HepG2 (cell line): ENCODE data around the gene UCK2. TPM values are rescaled to one million over a fixed set of nuclear protein-coding genes. Genes with fewer than 3 reads are reported as not detected.

Experiments
- ATAC-seq: fragments of 200-7000 bp; cut with Tn5 transposase; 3 replicates; pipeline ENCODE4 v1.9.1; 2020; ENCODE audit warnings: mild to moderate bottlenecking, moderate library complexity
- BruUV-seq: library from RNA; stranded (reverse); fragments of 400-500 nt; replicated peaks from 2 replicates; lab custom pipeline; 2021; lab: Mats Ljungman, UMichigan
- CTCF ChIA-PET: fragments of 300-600 bp; formaldehyde crosslinking; extraction: SDS; loops from one replicate; lab custom pipeline; 2021; ENCODE audit warnings: low total read pairs, inconsistent platforms, low intra/inter-chr PET ratio; lab: Yijun Ruan, JAX
- POLR2A ChIA-PET: fragments of 350-600 bp; sonication (Branson Sonifier 250); formaldehyde crosslinking; loops from one replicate; lab custom pipeline; 2020; ENCODE audit warnings: antibody characterized with exemption, inconsistent platforms; lab: Yijun Ruan, JAX
- DNase-seq: peaks from one replicate; pipeline ENCODE4 v3.0.0-alpha.2; 2015; ENCODE audit warnings: low spot score
- FAIRE-seq: peaks from 3 replicates; lab custom pipeline; 2011; peaks lifted over from hg19 to GRCh38; lab: Jason Lieb, UNC
- H2AFZ ChIP-seq: one replicate; pipeline ENCODE4 v1.6.1; 2011; ENCODE audit warnings: low read length, inconsistent platforms
- H3K27ac ChIP-seq: fragments of 300-600 bp; 3 replicates; pipeline ENCODE4 v1.8.0; 2011; ENCODE audit warnings: mixed run types, mild to moderate bottlenecking, mixed read lengths, low read length, inconsistent platforms; ENCODE audit not compliant: insufficient read depth; ENCODE audit errors: extremely low read length
- H3K27me3 ChIP-seq, 2 experiments: fragments of 200-600 bp in 1 of 2; 2 replicates in 1 of 2; 3 replicates in 1 of 2; pipeline versions ENCODE4 v1.6.0 to v1.8.0; 2011; ENCODE audit warnings: low read length in 2 of 2, mild to moderate bottlenecking in 2 of 2, moderate library complexity in 2 of 2, inconsistent platforms in 1 of 2; ENCODE audit not compliant: insufficient read depth in 2 of 2, control insufficient read depth in 1 of 2
- H3K36me3 ChIP-seq, 2 experiments: fragments of 200-600 bp in 1 of 2; replicated peaks in 1 of 2; 2 replicates in 1 of 2; 3 replicates in 1 of 2; pipeline versions ENCODE4 v1.5.1 to v1.8.0; 2011; ENCODE audit warnings: low read length in 2 of 2, inconsistent platforms in 1 of 2; ENCODE audit not compliant: insufficient read depth in 2 of 2, control insufficient read depth in 1 of 2
- H3K4me1 ChIP-seq: 2 replicates; pipeline ENCODE4 v1.5.1; 2012; ENCODE audit warnings: low read length, inconsistent platforms; ENCODE audit not compliant: insufficient read depth
- H3K4me2 ChIP-seq: 2 replicates; pipeline ENCODE4 v1.6.0; 2011; ENCODE audit warnings: low read depth, low read length, inconsistent platforms
- H3K4me3 ChIP-seq, 3 experiments: fragments of 200-600 bp in 1 of 3; sonication (generic), shearing (Covaris generic) in 1 of 3; replicated peaks in 1 of 3; 2 replicates each; pipeline ENCODE4 v1.5.1; 2011 to 2016; ENCODE audit warnings: low read length in 3 of 3, inconsistent platforms in 2 of 3, low read depth in 2 of 3, mild to moderate bottlenecking in 2 of 3, control low read depth in 1 of 3, mixed read lengths in 1 of 3; ENCODE audit not compliant: insufficient read depth in 1 of 3
- H3K79me2 ChIP-seq: one replicate; pipeline ENCODE4 v1.6.1; 2011; ENCODE audit warnings: low read length, inconsistent platforms; ENCODE audit not compliant: insufficient read depth
- H3K9ac ChIP-seq: 2 replicates; pipeline ENCODE4 v1.6.0; 2011; ENCODE audit warnings: mild to moderate bottlenecking, low read depth, low read length, inconsistent platforms; ENCODE audit not compliant: insufficient read depth
- H3K9me3 ChIP-seq: 2 replicates; pipeline ENCODE4 v1.5.1; 2012; ENCODE audit warnings: mild to moderate bottlenecking, low read length
- H4K20me1 ChIP-seq: 2 replicates; pipeline ENCODE4 v1.6.0; 2011; ENCODE audit warnings: inconsistent platforms, mild to moderate bottlenecking, low read length, moderate library complexity; ENCODE audit not compliant: insufficient read depth
- EED ChIP-seq: sonication (generic); formaldehyde crosslinking; IDR thresholded peaks from 2 replicates; pipeline ENCODE4 v1.5.0; 2020; ENCODE audit warnings: mild to moderate bottlenecking, missing genetic modification reagents
- KDM1A ChIP-seq: IDR thresholded peaks from 2 replicates; pipeline ENCODE4 v1.6.1; 2016; ENCODE audit warnings: missing compliant biosample characterization
- KDM2A ChIP-seq: sonication (generic); formaldehyde crosslinking; IDR thresholded peaks from 2 replicates; pipeline ENCODE4 v1.4.0; 2020; ENCODE audit warnings: low read depth, missing genetic modification reagents, borderline replicate concordance
- MAFG ChIP-seq: sonication (generic); formaldehyde crosslinking; IDR thresholded peaks from 2 replicates; pipeline ENCODE4 v1.5.1; 2020; ENCODE audit warnings: mild to moderate bottlenecking, missing genetic modification reagents
- MBNL3 ChIP-seq: fragments of 250-450 bp; sonication (Bioruptor Pico); conservative IDR thresholded peaks from 2 replicates; pipeline ENCODE4 v1.8.0; 2022; ENCODE audit warnings: mild to moderate bottlenecking, inconsistent platforms
- NR2F6 ChIP-seq, 2 experiments: IDR thresholded peaks; 2 replicates each; pipeline ENCODE4 v1.6.1; 2016; ENCODE audit warnings: antibody characterized with exemption in 1 of 2, mild to moderate bottlenecking in 1 of 2
- RARG ChIP-seq: sonication (generic); formaldehyde crosslinking; IDR thresholded peaks from 2 replicates; pipeline ENCODE4 v1.4.0; 2020; ENCODE audit warnings: low read depth, mild to moderate bottlenecking, missing genetic modification reagents
- SKI ChIP-seq: fragments of 450-650 bp; IDR thresholded peaks from one replicate; pipeline ENCODE4 v1.6.1; 2018; ENCODE audit warnings: mild to moderate bottlenecking; ENCODE audit not compliant: partially characterized antibody
- ZBTB38 ChIP-seq: sonication (generic); formaldehyde crosslinking; IDR thresholded peaks from 2 replicates; pipeline ENCODE4 v1.5.1; 2020; ENCODE audit warnings: mild to moderate bottlenecking, missing genetic modification reagents
- ZBTB7A ChIP-seq: sonication (generic); formaldehyde crosslinking; IDR thresholded peaks from 2 replicates; pipeline ENCODE4 v1.8.0; 2022; ENCODE audit warnings: mild to moderate bottlenecking, missing genetic modification reagents
- ZNF251 ChIP-seq: sonication (generic); formaldehyde crosslinking; IDR thresholded peaks from 2 replicates; pipeline ENCODE4 v1.9.0; 2021; ENCODE audit warnings: mild to moderate bottlenecking, missing genetic modification reagents
- ZNF737 ChIP-seq: sonication (generic); formaldehyde crosslinking; IDR thresholded peaks from 2 replicates; pipeline ENCODE4 v1.5.0; 2020; ENCODE audit warnings: missing genetic modification reagents, mild to moderate bottlenecking, borderline replicate concordance
- ZSCAN20 ChIP-seq: sonication (generic); formaldehyde crosslinking; IDR thresholded peaks from 2 replicates; pipeline ENCODE4 v1.4.0; 2020; ENCODE audit warnings: missing genetic modification reagents, mild to moderate bottlenecking, borderline replicate concordance
- WGBS: methylation state at CpG from one replicate; pipeline ENCODE4 v1.1.6; 2017; ENCODE audit warnings: low lambda C conversion rate; 5-methylcytosine and 5-hydroxymethylcytosine counted together
- in situ Hi-C: cut with HindIII; loops from 2 replicates; pipeline ENCODE4 v1.10.0; 2017; ENCODE audit warnings: low pct_unique_long_range_greater_than_20kb; ENCODE audit not compliant: extremely low pct_ligation_motif_present
- intact Hi-C: fragments of 100-400 bp; cut with micrococcal nuclease; formaldehyde crosslinking; loops from one replicate; pipeline ENCODE4 v1.10.0; 2022; ENCODE audit not compliant: unreplicated experiment
- polyA plus RNA-seq, 8 experiments: library from polyadenylated mRNA; depleted of rRNA in 3 of 8; stranded (reverse) in 7 of 8; unstranded in 1 of 8; fragments of >200 nt; fragmentation: Illumina TruSeq in 4 of 8; extraction: Trizol in 4 of 8; gene quantifications; 2 replicates each; pipeline versions ENCODE4 v1.2.1 to v1.2.3, GENCODE V29; 2011 to 2016; ENCODE audit warnings: low read depth in 4 of 8, missing spikeins in 1 of 8, mixed read lengths in 1 of 8; ENCODE audit not compliant: insufficient read depth in 1 of 8
- total RNA-seq, 5 experiments: library from RNA; depleted of rRNA; stranded (reverse); fragments of >200 nt; fragmentation: Illumina TruSeq; extraction: Trizol; gene quantifications; 2 replicates each; pipeline ENCODE4 v1.2.3, GENCODE V29; 2016; ENCODE audit warnings: low read depth in 1 of 5
- TF ChIP-seq, protein P1 (sequence below): IDR thresholded peaks from 2 replicates; pipeline ENCODE4 v1.6.1; 2016; ENCODE audit warnings: mild to moderate bottlenecking, missing biosample characterization, missing genetic modification reagents
- TF ChIP-seq, protein P2 (sequence below): IDR thresholded peaks from 2 replicates; pipeline ENCODE4 v1.6.1; 2016; ENCODE audit warnings: low read depth, control low read depth

The UCK2 gene
- total and polyA plus RNA-seq, 2 of the 13 experiments (the other 11 are each of a cell fraction or from before 2014, with no cell fraction given) = 64.3 to 78.0 TPM

- H3K27ac ChIP-seq = no peak overlapping the region
- intact Hi-C loops = no loop called here
These were observed 132.7 kb downstream of the UCK2 start for GRCh38 chr1:165960136-165960535.

DNA sequence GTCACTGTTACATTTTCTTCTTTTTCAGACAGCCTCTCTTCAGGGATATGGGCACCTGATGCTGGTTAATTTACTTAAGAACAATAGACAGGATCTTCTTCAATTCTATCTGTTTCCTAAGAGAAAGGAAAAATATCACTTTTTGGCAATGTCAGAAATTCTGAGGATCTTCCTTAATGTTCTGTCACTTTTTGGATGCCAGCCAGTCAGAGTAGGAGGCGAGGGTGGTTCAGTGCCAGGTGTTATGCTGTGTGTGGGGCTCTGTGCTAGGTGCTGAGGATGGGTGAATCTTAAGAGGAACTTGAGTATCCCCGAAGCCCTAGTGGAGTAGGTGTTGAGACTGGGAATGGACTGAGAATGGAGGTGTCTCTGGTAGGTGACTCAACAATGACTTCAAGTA is 133.5 kb downstream of the UCK2 start:
- Histone ChIP-seq H3K9me3 (no peaks in the 10 kb centered on the region), H3K79me2 (no peaks in the 10 kb centered on the region), H3K36me3 (no peaks in the 10 kb centered on the region), H3K9ac (no peak overlapping the region), H3K4me2 (no peak overlapping the region), H2AFZ (no peak overlapping the region)
- intact Hi-C loops = no loop called here
- no TSS peak for BruUV-seq
- in situ Hi-C loops = no loop called here
- CTCF ChIA-PET = no interaction called here
- no peak for TF ChIP-seq RARG (CRISPR knock-in tag)
- TF ChIP-seq ZNF737 (CRISPR knock-in tag) = no peak
- TF ChIP-seq MBNL3 (CRISPR knock-in tag) = no peak
- no peak for TF ChIP-seq EED (CRISPR knock-in tag)
- no peak for TF ChIP-seq KDM2A
- TF ChIP-seq, all 625 proteins: peak for 0
- POLR2A ChIA-PET = no interaction called here
- Histone ChIP-seq H3K4me1 (no peaks in the 10 kb centered on the region), H3K4me3 (no peak overlapping the region), H3K27ac (no peak overlapping the region), H4K20me1 (no peaks in the 10 kb centered on the region), H3K27me3 (no peaks in the 10 kb centered on the region)
- FAIRE-seq = no peak
- no peak for DNase-seq
- ATAC-seq = no peak
- 5% methylated on average over 2 of the region's 2 CpGs for WGBS

More at GRCh38 chr1:165960136-165960535, 132.7 kb downstream of the UCK2 start:
- TF ChIP-seq, protein P1, sequence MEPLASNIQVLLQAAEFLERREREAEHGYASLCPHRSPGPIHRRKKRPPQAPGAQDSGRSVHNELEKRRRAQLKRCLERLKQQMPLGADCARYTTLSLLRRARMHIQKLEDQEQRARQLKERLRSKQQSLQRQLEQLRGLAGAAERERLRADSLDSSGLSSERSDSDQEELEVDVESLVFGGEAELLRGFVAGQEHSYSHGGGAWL (CRISPR knock-in tag) = no peak
- TF ChIP-seq SKI (no peak), NR2F6 (IDR thresholded peaks at IDR 0.05) (no peak), NR2F6 (CRISPR knock-in tag; IDR thresholded peaks at IDR 0.05) (no peak), ZNF251 (no peak), ZBTB38 (CRISPR knock-in tag) (no peak), ZBTB7A (no peak), ZSCAN20 (CRISPR knock-in tag) (no peak), MAFG (no peak), KDM1A (CRISPR knock-in tag) (no peak)
- TF ChIP-seq, protein P2, sequence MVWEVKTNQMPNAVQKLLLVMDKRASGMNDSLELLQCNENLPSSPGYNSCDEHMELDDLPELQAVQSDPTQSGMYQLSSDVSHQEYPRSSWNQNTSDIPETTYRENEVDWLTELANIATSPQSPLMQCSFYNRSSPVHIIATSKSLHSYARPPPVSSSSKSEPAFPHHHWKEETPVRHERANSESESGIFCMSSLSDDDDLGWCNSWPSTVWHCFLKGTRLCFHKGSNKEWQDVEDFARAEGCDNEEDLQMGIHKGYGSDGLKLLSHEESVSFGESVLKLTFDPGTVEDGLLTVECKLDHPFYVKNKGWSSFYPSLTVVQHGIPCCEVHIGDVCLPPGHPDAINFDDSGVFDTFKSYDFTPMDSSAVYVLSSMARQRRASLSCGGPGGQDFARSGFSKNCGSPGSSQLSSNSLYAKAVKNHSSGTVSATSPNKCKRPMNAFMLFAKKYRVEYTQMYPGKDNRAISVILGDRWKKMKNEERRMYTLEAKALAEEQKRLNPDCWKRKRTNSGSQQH = no peak
- no peak overlapping the region for H2AFZ ChIP-seq
- in situ Hi-C loops = no loop called here
- ATAC-seq (no peak), FAIRE-seq (no peak), DNase-seq (no peak)
- no peaks in the 10 kb centered on the region for H3K36me3 ChIP-seq
- no peaks in the 10 kb centered on the region for H3K27me3 ChIP-seq
- H3K4me1 ChIP-seq = no peaks in the 10 kb centered on the region
- H3K79me2 ChIP-seq = no peaks in the 10 kb centered on the region
- CTCF ChIA-PET = no interaction called here
- H3K4me2 ChIP-seq = no peak overlapping the region
- no peak overlapping the region for H3K9ac ChIP-seq
- POLR2A ChIA-PET = no interaction called here
- no peaks in the 10 kb centered on the region for H3K9me3 ChIP-seq
- BruUV-seq = no TSS peak
- no peak overlapping the region for H3K4me3 ChIP-seq
- no peaks in the 10 kb centered on the region for H4K20me1 ChIP-seq
- 17% methylated on average over 2 of the region's 2 CpGs for WGBS
